Measurements from ENCODE around the gene ZBTB16. TPM values are rescaled to one million over a fixed set of nuclear protein-coding genes. Genes with fewer than 3 reads are reported as not detected.

ZBTB16 gene
- total RNA-seq, 1 donor from 2014 or later: 160 TPM

DNA sequence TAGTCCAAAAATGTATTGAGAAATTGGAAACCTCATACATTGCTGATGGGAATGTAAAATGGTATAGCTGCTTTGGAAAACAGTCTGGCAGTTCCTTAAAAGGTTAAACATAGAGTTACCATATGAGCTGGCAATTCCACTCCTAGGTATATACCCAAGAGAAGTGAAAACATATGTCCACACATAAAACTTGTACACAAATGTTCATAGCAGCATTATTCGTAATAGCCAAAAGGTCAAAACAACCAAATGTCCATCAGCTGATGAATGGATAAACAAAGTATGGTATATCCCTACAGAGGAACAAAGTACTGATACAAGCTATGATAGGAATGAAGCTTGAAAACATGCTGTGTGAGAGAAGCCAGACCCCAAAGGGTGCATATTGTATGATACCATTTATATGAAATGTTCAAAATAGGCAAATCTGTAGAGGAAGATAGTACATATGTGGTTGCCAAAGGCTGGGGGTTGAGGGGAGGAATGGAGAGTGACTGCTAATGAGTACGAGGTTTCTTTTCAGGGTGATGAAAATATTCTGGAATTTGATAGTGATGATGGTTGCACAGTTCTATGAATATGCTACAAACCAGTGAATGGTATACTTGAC lies 85.8 kb downstream of the ZBTB16 start:
- DNase-seq (ENCODE audit: low spot score) (no peak), ATAC-seq (no peak)

GRCh38 chr11:114147375-114148012 lies 88.0 kb downstream of the ZBTB16 start:
- ATAC-seq (peak; percentile 36), DNase-seq (ENCODE audit: low spot score) (no peak)

GRCh38 chr11:114148013-114148382 lies 88.5 kb downstream of the ZBTB16 start:
- no peak for DNase-seq (ENCODE audit: low spot score)
- peak; percentile 10 for ATAC-seq

GRCh38 chr11:114149689-114150407 lies 90.3 kb downstream of the ZBTB16 start:
- no peak for ATAC-seq

DNA sequence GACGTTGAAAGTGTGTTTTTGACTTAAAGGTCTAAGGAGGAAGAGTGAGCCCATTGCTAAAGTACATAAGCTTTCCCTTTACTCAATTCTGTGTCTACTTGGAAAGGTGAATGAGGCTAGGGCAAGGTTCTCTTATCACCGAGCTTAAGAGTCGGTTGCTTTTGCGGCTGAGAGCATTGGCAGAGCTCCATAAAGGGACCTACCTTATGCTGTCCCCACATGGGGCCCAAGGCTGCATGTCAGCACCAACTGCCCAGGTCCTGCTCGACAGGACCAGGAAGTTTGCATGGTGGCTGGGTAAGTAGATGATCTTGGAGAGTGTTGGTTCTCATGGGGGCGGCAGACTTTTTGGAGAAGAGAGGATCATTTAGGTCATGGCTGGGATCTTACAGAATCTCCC lies 91.2 kb downstream of the ZBTB16 start:
- no peak for DNase-seq (ENCODE audit: low spot score)
- ATAC-seq: no peak

More at GRCh38 chr11:114149689-114150407, 90.3 kb downstream of the ZBTB16 start:
- no peak for DNase-seq (ENCODE audit: low spot score)

GRCh38 chr11:114151631-114152030 lies 92.1 kb downstream of the ZBTB16 start:
- no peak for ATAC-seq

GRCh38 chr11:114152162-114152561 lies 92.7 kb downstream of the ZBTB16 start:
- no peak for ATAC-seq
- no peak for DNase-seq (ENCODE audit: low spot score)

More at GRCh38 chr11:114151631-114152030, 92.1 kb downstream of the ZBTB16 start:
- DNase-seq (ENCODE audit: low spot score): no peak

DNA sequence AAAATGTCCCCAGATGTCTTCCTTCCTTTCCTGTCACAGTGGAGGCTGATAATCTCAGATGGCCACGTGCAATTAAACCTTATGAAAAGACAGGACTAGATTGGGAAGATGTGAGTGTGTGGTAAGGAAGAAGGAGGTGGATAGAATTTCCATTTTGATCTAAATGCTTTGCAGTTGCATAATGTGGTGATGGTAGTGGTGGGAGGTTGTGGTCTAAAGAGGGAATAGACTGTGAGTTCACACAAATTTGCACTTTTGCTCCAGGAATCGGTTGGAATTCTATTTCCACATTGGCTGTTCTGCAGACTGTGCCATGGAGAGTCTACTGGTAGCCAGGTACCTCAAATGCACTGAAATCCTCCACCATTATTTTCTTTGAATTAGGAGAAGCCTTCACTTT lies 93.3 kb downstream of the ZBTB16 start:
- DNase-seq (ENCODE audit: low spot score) (no peak), ATAC-seq (no peak)

DNA sequence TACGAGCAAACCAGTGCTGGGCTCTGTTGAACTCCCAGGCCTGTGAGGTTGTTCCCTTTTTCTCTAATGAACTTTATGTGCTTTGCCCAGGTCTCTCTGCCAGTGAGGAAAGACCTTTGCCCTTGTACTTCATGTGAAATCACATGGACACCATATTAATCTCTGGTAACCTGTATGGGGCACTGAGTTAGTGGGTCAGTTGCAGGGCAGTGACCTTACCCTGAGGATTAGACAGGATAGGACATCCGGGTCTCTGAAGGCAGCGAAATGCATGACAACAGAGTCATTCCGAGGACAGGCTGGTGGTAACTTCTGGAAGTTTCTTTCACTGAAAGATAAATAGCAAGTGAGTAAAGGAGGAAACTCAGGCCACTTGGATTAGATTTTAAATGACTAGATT lies 93.7 kb downstream of the ZBTB16 start:
- DNase-seq (ENCODE audit: low spot score) (peak; percentile 89), ATAC-seq (peak; percentile 64)

DNA sequence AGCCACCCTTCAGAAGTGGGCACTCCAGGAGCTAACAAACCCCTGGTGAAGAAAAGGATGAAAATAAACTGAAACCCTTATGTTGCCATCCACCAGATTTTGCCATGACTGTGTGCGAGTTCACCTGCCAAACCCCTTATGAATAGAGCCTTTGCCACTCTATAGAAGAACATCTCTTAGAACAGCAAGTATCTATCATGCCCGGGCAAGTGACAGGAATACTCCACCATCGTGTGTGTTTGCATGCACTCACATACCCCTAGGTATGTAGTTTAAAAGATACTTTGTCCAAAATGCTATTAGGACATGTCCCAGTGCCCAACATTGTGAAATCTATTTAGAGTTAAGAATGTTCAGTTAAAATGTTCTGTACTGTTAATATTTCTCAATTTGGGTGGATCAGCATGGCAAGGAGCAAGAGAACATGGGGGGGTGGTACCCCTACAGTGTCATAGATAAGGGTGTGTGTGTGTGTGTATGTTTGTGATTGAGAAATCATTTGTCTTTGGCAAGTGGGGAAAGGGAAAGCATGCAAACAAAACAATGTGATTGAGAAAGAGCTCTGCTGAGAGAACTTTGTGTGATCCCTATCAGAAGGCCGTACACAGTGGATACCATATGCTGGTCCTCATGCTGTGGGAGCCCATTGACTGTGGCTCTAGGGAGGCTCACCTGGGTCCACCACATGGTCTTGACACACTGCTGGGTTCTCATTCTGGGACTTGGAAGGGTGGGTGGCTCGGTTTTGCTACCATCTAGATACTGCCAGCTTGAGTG lies 94.9 kb downstream of the ZBTB16 start:
- peak; percentile 81 for DNase-seq (ENCODE audit: low spot score)

GRCh38 chr11:114155116-114155515 lies 95.6 kb downstream of the ZBTB16 start:
- DNase-seq (ENCODE audit: low spot score): no peak
- ATAC-seq: no peak

More for the DNA sequence above, 94.9 kb downstream of the ZBTB16 start:
- ATAC-seq: peak; percentile 53

DNA sequence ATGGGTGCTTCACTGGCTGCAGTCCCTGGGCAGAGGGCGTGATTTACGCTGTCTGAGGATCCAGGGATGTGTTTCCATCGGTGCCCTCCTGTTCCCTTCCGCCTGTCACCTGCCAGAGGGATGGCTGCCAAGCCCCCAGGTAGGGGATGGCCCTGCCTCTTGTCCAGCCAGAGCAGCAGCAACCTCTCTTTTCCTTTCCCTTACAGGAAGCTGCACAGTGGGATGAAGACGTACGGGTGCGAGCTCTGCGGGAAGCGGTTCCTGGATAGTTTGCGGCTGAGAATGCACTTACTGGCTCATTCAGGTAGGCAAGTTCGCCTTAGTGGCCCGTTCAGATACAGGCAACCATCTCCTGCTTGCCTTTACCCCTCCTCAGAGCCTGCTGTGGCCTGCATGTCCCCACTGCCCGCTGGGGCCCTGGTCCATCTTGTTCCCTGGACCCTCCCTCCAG lies 96.6 kb downstream of the ZBTB16 start:
- ATAC-seq: no peak
- DNase-seq (ENCODE audit: low spot score): no peak

DNA sequence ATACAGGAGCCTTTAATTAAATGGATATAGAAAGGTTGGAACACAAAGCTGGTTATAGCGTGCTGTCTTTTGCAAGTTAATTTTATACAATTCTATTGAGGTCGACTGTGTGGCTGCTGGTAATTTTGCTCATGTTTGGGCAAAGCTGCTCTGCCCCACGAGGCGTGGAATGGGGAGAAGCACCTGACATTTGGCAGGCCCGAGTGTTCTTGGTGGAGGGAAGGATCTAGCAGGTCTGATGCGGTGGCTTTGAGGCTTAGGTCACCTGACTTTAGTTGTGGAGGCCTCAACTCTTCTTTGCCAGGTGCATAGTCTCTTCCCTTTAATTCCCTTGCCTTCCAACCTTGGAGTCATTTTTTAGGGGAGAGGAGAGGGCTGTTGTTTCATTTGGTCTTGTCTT lies 97.3 kb downstream of the ZBTB16 start:
- DNase-seq (ENCODE audit: low spot score): no peak
- ATAC-seq: no peak

GRCh38 chr11:114157476-114158050 lies 98.1 kb downstream of the ZBTB16 start:
- ATAC-seq: no peak
- no peak for DNase-seq (ENCODE audit: low spot score)

GRCh38 chr11:114158421-114158820 lies 98.9 kb downstream of the ZBTB16 start:
- ATAC-seq (no peak), DNase-seq (ENCODE audit: low spot score) (no peak)

- no peak for ATAC-seq
- DNase-seq (ENCODE audit: low spot score): no peak
These were observed 99.4 kb downstream of the ZBTB16 start for GRCh38 chr11:114158886-114159285.

- DNase-seq (ENCODE audit: low spot score) (no peak), ATAC-seq (no peak)
These were observed 99.8 kb downstream of the ZBTB16 start for GRCh38 chr11:114159320-114159719.

DNA sequence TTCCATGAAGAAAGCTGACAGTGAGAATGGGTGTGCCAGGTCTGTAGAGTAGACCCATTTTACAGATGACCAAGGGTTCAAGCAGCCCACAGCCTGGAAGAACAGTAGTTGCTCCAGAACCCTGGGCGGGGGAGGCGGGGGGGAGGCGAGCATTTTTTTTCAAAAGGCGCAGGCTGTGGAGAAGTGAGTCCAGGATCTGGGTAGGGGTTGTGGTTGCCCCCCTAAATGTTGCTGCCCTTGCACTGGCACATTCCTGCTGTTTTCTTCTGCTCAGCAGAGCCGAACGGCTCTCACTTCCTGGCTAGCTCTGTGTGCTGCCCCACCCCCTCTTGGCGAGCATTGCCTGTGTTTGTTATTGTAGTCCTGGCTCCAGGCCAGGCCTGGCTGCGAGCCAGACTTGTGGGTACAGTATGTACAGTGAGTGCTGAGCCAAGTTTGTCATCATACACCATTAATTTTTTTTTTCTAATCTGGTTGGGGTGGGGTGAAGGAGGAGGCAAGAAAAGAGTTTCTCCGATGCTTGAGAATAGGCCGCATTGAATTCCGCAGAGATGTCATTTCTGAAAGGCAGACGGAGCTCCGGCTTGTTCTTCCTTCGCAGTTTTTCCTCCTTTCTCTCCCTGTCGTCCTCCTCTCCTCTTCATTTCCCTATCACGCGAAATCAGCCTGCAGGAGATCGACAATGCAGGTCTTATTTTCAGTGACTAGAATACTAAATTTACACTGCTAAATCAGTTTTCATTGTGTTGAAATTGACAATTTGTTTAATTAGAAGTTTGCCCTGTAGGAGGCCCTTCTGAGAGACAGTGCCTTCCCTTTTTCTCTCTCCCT lies 100.5 kb downstream of the ZBTB16 start:
- ATAC-seq: peak; percentile 51
- DNase-seq (ENCODE audit: low spot score): peak; percentile 96

- no peak for ATAC-seq
- DNase-seq (ENCODE audit: low spot score): no peak
These were observed 101.4 kb downstream of the ZBTB16 start for GRCh38 chr11:114160894-114161293.
